HG03558 (cell line): ENCODE results near the gene LDB1.

ENCODE experiments used
- ATAC-seq: cut with Tn5 transposase; IDR thresholded peaks from one replicate; pipeline ENCODE4 v1.9.1; 2021; ENCODE audit warnings: moderate number of reproducible peaks; ENCODE audit not compliant: unreplicated experiment; ENCODE audit errors: extremely low read depth

The LDB1 gene

DNA sequence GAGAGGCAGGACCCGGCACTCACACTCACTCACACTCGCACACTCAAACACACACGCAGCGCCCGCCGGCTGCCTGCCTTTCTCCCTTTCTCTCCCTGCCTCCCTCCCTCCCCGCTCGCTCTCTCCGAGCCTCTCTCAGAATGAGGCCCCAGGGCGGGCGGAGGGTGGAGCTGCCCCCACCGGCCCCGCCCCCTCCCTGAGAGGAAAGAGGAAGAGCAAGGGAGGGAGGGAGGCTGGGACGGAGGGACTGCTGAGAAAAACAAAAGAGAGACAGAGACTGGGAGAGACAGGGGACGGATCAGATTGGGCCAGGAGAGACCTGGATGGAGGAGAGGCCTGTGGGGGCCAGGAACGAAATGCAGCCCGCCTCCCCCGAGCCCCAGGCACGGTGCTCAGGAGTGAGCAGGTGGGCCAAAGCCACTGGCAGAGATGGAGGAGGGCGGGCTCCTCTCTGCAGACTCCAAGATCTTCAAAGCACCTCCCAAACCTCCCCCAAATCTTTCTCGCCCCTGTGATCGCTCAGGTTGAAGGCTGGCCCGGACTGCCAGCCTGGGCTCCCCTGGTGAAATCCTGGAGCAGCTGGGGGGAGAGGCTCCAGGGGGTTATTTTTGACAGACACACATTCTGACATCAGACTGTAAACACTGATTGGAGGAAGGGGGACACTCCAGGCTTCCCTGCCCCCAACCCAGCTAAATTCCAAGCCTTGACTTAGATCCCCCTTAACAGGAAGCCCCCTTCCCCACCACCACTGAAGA is 5.1 kb downstream of the LDB1 start:
- ATAC-seq, result no peak

DNA sequence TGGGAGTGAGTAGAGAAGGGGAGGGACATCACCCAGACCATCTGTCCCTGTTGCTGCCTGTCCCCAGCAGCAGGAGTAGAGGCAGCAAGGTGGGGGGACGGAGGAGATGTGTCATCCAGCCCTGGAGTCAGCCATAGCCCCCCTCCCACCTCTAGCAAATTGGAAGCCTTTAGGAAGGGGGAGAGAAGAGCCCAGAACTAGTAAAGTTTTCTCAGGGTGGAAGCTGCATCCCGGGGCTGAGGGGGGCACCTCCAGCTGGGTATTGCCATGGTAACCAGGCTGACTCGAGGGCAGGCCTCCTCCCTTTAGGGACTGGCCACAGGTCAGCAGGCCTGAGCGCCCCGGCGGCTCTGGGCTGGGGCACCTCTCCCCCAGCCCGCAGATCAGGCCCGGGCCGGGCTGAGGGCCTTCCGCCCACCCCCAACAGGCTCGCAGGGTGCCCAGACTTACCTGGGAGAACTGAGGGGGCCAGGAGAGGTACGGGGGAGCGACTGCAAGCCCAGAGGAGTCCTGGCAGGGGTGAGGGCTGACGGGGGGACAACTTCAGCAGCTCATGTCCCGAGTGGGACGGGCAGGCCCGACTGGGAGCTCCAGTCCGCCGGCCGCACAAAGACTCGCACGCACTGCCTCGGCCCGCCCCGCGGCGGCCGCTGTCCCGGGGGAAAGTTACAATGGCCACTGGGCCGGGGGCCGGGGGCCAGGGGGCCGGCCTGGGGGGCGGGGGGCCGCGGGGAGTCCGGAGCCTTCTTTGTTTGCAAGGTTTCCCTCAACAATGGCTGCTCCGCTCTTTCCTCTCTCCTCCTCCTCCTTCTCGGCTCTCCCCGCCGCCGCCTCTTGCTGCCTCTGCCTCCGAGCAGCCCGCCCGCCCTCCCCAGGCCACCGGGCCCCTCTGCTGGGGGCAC is 6.0 kb downstream of the LDB1 start:
- no peak for ATAC-seq

DNA sequence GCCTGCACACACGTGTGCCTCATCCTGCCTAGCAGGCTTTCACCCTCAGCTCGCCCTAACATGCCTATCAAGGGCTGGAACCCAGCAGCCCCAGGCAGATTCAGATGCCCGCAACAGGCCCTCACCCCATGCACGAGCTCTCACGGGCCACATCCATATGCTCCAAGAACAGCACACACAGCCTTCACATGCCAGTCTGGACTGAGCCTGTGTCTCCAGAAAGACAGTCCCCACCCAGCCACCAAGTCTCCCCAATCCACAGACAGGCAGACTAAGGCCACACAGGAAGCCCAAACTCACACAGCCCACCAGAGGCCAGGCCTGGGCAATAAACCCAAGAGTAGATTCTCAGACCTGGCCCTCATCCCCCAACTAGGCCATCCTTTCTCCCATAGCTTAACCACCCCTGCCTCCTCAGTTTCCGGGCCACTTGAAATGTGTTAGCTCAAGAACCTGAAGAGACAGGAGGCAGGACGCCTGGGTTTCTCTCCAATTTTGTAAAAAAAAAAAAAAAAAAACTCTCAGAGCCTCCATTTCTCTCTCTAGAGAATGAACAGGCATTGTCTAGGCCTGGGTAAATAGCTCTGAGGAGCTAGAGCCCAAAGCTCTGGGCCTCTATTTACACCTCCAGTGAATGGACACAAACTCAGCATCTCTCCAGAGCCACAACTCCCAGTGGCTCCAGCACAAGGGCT is 6.8 kb downstream of the LDB1 start:
- ATAC-seq, result no peak

DNA sequence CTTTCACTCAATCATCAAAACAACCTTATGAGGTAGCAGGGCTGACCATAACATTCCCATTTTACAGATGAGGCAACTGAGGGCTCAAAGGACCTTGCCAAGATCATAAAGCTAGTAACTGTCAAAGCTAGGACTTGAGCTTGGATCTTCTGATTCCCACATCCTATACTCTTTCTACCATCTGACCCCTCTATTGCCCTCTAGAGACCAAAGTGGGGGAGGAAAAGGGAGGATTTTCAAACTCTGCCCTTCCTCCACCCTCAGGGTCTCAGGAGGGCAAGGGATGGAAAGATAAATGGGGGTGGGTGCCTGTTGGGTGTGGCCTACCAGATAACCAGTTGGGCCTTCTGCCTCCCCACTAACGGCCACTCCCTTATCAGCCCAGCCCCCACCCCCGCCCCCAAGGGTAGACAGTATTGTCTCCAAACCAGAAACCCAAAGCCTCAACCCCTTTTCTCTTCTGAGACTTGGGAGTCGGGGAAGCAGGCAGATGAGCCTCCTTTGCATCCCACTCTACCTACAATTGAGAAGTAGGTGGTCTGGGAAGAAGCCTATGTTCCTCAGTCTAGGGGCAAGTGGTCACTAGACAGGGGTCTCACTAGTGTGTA is 7.9 kb downstream of the LDB1 start:
- no peak for ATAC-seq

DNA sequence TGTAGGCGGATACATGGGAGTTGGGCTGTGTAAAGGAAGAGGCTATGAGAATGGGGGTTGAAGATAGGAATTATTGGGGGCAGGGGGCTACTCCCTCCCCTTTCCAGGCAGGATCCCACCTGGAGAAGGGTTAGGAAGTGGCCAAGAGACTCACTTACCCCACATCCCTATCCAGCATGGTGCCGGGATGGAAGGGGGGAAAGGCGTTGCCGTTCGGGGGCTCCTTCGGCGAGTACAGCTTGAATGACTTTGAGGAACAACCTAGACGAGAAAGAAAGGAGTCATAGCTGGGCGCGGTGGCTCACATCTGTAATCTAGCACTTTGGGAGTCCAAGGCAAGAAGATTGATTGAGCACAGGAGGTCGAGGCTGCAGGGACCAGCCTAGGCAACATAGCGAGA is 8.9 kb downstream of the LDB1 start:
- ATAC-seq, result no peak

DNA sequence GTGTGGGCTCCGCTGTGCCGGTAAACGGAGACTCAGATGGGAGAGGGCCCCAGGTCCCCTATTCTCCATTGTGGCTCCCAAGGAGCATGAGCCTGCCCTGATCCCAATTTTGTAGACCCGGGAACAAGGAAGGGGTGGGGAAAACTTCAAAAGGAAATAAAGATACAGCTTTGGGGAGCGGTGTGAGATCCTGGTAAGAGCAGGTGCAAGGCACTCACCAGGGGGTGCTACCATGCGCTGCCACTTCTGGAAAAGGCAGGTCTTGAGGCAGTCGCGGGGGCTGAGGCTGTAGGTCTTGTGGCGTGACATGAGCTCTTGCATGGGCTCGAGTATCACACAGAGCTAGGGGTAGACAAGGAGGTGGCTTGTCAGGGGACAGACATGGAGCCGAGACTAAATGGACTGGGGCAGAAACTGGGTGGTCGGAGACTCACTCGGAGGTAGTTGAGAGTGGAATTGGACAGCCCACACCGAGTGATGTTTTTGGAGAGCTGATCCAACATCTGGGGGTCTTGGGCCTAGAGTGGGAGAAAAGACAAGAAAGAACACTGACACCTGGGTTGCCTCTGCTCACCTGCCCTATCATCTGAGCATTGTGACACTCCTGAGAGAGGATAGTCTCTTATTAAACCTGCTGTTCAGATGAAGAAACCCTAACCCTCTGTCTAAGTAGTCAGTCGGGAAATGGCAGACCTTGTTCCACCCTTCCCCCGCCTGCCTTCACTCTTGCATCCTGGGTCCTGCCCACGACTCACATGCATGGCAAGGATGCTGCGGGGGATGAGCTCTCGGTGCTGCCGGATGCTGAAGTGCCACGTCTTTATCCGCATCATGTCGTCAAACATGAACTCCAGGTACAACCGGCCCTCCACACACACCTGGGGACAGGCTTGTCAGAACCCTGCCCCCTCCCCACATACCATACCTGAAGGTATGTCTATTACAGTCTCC is 10.7 kb downstream of the LDB1 start:
- no peak for ATAC-seq

DNA sequence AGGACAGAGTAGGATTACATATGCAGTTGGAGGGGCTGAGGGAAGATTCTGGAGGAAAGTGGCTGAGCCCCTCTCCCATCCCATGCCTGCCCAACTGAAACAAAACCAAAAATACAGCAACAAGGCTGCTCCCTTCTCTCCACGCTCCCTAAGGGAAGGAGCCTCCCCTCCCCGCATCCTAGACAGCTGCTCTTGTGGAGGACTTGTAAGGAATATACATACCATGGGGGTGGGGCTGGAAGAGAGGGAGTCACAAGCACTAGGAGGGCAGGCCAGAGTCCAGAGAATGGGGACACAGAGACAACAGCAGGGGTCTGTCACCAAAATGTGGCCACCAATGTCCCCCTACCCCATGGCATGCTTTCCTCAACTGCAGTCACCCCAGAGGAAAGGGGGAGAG is 13.2 kb downstream of the LDB1 start:
- ATAC-seq, result no peak

DNA sequence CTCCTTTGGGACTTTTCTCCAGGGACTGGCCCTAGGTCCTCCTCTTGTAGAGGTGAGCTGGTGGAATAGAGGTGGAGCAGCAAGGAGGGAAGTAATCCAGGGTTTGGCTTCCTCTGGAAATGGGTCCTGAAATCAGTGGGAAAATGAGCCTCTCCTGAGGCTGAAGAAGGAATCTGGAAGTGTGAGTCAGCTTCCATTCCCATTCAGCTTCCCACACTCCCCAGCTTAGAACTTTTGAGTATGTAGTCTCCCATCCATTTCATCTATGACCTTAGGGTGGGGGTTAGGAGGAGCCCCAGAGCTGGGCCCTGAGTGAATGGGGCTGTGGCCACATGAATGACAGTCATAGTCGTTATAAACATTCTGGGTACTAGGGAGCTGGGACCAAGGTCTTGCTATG is 17.7 kb downstream of the LDB1 start:
- ATAC-seq, result no peak

DNA sequence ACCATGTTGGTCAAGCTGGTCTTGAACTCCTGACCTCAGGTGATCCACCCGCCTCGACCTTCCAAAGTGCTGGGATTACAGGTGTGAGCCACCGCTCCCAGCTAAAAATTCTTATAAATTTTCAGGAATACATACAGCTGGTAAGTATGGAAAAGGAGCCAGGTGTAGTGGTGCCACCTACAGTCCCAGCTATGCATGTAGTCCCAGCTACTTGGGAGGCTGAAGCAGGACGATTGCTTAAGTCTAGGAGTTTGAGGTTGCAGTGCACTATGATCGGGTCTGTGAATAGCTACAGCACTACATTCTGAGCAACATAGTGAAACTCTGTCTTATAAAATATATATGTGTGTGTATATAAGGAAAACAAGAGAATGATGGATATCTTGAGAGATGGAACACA is 19.0 kb downstream of the LDB1 start:
- no peak for ATAC-seq

DNA sequence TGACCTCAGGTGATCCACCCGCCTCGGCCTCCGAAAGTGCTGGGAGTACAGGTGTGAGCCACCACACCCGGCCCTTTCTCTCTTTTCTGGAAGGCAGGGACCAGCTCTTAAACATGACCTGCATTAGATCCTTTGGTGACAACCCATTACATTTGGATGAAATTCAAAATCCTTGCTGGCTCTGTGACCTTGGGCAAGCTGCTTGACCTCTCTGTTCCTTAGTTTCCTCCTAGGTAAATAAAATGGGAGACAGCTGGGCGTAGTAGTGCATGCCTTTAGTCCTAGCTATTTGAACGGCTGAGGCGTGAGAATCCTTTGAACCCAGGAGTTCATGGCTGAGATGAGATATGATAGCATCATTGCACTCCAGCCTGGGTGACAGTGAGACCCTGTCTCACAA is 23.7 kb downstream of the LDB1 start:
- no peak for ATAC-seq

DNA sequence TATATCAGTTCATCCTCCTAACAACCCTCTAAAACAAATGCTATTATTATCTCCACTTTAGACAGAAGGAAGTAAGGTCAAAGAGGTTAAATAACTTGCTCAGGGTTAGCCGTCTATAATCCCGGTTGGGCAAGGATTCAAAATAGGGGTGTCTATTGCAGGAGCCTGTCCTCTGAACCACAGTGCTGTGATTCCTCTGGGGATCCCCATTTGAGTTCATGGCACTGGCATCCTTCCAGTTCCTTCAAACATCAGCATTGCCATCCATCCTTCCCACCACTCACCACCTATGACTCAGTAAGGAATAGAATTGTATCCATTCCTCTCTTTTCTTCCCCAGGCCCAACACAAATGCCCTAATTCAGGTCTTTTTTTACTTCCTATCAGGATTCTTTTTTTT is 29.4 kb downstream of the LDB1 start:
- no peak for ATAC-seq

DNA sequence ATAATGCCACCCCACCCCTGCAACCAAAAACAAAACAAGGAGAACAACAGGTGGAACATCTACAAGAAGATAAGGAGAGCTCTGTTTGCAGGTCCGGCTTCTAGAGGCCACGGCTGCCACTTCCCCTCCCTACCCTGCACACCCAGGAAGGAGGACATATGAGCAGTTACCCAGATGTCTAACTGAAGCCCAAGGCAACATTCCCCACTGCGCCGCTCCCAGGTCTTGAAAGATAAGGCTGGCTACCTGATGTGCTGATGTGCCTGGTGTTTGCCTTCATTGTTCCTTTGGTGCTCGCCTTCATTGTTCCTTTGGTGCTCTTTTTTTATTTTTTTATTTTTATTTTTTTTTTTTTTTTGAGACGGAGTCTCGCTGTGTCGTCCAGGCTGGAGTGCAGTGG is 34.0 kb downstream of the LDB1 start:
- no peak for ATAC-seq

DNA sequence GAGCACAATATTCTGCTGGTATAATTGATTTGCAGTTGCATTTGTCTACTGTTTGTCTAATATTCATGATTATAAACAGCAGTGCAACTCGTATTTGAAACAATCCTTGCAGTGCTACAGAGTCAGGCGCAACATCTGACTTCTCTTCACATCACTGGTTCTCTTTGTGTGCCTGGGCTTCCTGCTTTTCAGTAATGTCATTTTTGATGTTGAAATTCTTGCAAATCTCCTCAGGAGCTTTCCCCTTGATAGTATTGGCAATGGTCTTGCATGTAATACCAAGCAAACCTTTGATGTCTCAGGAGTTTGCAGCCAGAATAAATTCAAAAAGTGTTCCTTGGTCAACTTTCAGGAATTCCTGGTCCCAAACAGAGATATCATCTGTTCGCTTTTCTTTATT is 34.8 kb downstream of the LDB1 start:
- no peak for ATAC-seq

DNA sequence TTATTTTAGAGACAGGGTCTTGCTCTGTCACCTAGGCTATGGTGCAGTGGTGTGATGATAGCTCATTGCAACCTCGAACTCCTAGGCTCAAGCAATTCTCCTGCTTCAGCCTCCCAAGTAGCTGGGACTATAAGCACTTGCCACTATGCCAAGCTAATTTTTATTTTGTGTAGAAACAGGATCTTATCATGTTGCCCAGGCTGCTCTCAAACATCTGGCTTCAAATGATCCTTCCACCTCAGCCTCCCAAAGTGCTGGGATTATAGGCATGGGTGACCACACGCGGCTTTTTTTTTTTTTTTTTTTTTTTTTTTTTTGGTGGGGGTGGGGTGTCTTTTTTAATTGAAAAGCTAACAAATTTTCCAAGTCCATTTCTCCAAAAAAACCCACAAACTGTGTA is 36.6 kb downstream of the LDB1 start:
- ATAC-seq, result no peak

DNA sequence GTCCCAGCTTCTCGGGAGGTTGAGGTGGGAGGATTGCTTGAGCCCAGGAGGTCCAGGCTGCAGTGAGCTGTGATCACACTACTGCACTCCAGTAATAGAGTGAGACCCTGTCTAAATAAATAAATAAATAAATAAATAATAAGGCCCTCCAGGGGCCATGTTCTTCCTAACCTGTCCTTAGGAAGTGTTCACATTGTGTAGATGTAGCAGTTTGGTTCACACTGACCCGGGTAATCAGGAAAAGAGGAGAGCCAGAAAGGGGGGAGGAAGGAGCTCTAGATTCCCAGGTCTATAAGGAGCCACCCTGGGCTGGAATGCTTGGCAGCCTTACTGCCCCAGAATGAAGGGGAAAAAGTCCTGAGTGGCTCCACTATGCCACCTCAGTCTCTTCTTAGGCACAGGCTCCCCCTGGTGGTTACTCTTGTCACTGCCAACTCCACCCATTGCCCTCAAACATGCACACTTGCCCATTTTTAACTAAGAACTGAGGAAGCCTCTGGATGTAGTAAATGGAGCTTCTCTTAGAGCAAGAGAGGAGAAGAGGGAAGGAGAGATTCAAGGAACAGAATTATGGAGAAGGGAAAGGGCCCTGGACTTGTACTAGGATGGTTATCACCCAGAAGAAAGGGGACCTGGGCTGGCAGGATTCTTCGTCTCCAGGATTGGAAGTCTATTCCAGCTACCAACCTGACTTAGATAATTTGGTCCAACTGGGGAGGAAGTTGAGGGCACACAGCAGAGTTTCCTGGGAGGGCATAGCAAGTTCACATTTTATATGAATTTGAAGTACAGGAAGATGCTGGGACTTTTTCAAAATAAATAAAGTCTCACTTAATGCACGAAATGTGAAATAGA is 47.3 kb downstream of the LDB1 start:
- no peak for ATAC-seq

DNA sequence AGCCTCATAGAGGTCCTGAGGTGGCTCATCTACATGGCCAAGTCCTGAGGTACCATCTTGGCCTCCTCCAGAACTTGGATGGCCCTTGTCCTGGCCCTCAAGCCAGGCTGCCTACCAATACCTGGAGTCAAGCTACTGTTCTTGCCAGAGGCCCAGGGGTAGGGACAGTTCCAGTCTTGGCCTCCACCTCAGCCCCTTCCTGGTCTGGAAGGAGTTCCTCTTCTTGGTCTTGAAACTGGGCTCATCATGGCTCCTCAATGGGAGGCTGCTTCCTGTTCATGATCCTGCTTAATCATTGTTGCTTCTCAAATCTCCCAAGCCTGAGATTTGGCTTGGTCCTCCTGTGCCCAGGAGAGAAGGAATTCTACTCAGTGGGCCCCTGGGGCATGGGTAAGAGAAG is 51.1 kb downstream of the LDB1 start:
- ATAC-seq, result no peak

DNA sequence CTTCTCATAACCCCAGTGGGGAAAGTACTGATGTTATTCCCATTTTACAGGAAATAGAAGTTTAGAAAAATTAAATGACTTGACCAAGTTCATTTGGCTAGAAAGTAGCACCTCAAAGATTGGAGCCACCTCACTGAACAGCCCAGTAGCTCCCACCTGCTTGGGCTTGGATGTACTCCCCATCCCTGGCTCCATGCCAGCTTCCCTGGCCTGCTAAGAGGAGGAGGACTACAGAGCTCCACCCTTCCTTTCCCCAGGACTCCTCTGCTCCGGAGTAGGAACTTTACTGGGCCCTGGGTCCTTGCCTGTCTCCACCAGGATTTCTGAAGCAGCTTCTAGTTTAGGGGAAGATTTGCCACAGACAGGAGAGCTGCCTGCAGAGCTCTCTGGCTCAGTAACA is 52.0 kb downstream of the LDB1 start:
- ATAC-seq, result no peak

DNA sequence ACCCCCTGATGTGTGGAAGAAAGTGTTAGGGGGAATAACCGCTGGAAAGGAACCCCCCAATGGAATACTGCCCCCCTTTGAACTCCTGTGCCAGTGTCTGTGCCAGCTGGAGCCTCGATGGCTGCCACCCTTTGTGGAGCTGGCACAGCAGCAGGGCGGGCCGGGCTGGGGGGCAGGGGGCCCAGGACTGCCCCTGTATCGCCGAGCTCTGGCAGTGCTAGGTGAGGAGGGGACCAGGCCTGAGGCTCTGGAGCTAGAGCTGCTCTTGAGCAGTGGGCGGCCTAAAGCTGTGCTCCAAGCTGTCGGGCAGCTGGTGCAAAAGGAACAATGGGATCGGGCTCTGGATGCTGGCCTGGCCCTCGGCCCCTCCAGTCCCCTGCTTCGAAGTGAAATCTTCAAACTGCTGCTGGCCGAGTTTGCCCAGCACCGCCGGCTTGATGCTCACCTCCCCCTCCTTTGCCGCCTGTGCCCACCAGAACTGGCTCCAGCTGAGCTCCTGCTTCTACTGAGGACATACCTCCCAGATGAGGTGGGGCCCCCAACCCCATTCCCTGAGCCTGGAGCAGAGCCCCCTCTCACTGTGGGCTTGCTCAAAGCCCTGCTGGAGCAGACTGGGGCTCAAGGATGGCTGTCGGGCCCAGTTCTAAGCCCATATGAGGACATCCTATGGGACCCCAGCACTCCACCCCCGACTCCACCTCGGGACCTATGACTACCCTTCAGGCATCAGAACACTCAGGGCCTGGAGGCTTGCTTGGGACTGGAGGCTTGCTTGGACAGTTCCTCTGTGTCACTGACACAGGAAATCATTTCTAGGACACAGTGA is 52.9 kb downstream of the LDB1 start:
- ATAC-seq, result no peak
